ENCODE data around the gene KIF12.

KIF12 gene

GRCh38 chr9:114061830-114062474, 37.1 kb downstream of the KIF12 start:
- no peak for TF ChIP-seq CTCF (IDR thresholded peaks at IDR 0.05; ENCODE audit: low read depth, low read length, missing control alignments)
- H3K4me3 ChIP-seq (replicated peaks; ENCODE audit: low read depth, low read length) = no peak overlapping the region
- no peak for DNase-seq (ENCODE audit: extremely low read depth, low read depth)

GRCh38 chr9:114061292-114061691, 37.8 kb downstream of the KIF12 start:
- TF ChIP-seq CTCF (IDR thresholded peaks at IDR 0.05; ENCODE audit: low read depth, low read length, missing control alignments) = no peak
- no peak overlapping the region for H3K4me3 ChIP-seq (replicated peaks; ENCODE audit: low read depth, low read length)
- no peak for DNase-seq (ENCODE audit: extremely low read depth, low read depth)

GRCh38 chr9:114060711-114061110, 38.4 kb downstream of the KIF12 start:
- no peak overlapping the region for H3K4me3 ChIP-seq (replicated peaks; ENCODE audit: low read depth, low read length)
- no peak for TF ChIP-seq CTCF (IDR thresholded peaks at IDR 0.05; ENCODE audit: low read depth, low read length, missing control alignments)
- DNase-seq (ENCODE audit: extremely low read depth, low read depth) = no peak

- DNase-seq (ENCODE audit: extremely low read depth, low read depth) = no peak
Observed at GRCh38 chr9:114060070-114060469, 39.0 kb downstream of the KIF12 start.

GRCh38 chr9:114059047-114059803, 39.9 kb downstream of the KIF12 start:
- DNase-seq (ENCODE audit: extremely low read depth, low read depth) = no peak
- no peak overlapping the region for H3K4me3 ChIP-seq (replicated peaks; ENCODE audit: low read depth, low read length)
- TF ChIP-seq CTCF (IDR thresholded peaks at IDR 0.05; ENCODE audit: low read depth, low read length, missing control alignments) = no peak

More at GRCh38 chr9:114060070-114060469, 39.0 kb downstream of the KIF12 start:
- H3K4me3 ChIP-seq (replicated peaks; ENCODE audit: low read depth, low read length) = no peak overlapping the region
- no peak for TF ChIP-seq CTCF (IDR thresholded peaks at IDR 0.05; ENCODE audit: low read depth, low read length, missing control alignments)

GRCh38 chr9:114058688-114059046, 40.4 kb downstream of the KIF12 start:
- no peak for DNase-seq (ENCODE audit: extremely low read depth, low read depth)
- H3K4me3 ChIP-seq (replicated peaks; ENCODE audit: low read depth, low read length) = no peak overlapping the region
- TF ChIP-seq CTCF (IDR thresholded peaks at IDR 0.05; ENCODE audit: low read depth, low read length, missing control alignments) = no peak

All from HFF-Myc (cell line).